ENCODE measurements around the gene XKR8.

Gene XKR8

DNA sequence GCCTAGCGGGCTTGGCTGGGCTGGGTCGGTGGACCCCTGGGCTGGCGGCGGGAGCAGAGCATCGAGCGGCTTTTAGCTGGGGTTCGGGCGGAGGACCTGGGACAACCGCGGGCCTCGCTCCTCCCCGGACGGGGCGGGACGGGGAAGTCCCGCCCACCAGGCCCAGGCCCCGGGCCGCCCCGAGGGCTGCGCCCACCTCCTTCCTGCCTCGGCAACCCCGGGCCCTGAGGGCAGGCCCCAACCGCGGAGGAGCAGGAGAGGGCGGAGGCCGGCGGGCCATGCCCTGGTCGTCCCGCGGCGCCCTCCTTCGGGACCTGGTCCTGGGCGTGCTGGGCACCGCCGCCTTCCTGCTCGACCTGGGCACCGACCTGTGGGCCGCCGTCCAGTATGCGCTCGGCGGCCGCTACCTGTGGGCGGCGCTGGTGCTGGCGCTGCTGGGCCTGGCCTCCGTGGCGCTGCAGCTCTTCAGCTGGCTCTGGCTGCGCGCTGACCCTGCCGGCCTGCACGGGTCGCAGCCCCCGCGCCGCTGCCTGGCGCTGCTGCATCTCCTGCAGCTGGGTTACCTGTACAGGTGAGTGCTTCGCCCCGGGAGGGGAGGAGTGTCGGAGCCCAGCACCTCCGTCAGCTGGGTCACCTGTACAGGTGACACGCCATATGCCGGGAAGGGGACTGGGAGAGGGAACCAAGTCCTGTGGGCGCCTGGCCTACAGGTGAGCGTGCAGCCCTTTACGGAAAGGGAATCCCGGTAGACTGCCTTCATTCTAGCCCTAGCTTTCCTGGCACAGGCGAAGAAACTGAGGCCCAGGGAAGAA is at the start of gene XKR8:
TSS of gene XKR8 (plus strand) at position 182 of the 812 bp plus-strand sequence. CDS start at position 279, 97 bp downstream.
- peak; percentile 56 to 75 (median 73) for DNase-seq (ENCODE audit: low read depth in 2 of 3, low spot score in 2 of 3)

DNA sequence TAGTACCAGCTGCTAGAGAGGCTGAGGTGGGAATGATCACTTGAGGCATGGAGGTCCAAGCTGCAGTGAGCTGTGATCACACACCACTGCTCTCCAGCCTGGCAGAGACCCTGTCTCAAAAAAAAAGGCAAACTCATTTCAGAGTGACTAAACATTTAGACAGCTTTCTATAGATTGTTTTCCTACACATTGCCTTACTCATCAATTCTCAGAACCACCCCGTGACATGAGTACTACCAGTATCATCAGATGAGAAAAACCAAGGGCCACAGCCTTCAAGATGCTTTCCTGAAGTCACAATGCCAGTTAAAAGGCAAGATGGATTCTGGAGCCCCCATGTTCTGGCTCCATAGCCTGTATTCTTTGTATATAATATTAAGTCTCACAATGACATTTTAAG is 47.3 kb upstream of the XKR8 start:
- peak in 1 of 3 experiments; percentile 4 for DNase-seq (ENCODE audit: low read depth in 2 of 3, low spot score in 2 of 3)

GRCh38 chr1:27915082-27915575 is 44.6 kb upstream of the XKR8 start:
- no peak for DNase-seq (ENCODE audit: low read depth in 2 of 3, low spot score in 2 of 3)

- DNase-seq (ENCODE audit: low read depth in 2 of 3, low spot score in 2 of 3): no peak
Observed at GRCh38 chr1:27922272-27922671, 37.5 kb upstream of the XKR8 start.

DNA sequence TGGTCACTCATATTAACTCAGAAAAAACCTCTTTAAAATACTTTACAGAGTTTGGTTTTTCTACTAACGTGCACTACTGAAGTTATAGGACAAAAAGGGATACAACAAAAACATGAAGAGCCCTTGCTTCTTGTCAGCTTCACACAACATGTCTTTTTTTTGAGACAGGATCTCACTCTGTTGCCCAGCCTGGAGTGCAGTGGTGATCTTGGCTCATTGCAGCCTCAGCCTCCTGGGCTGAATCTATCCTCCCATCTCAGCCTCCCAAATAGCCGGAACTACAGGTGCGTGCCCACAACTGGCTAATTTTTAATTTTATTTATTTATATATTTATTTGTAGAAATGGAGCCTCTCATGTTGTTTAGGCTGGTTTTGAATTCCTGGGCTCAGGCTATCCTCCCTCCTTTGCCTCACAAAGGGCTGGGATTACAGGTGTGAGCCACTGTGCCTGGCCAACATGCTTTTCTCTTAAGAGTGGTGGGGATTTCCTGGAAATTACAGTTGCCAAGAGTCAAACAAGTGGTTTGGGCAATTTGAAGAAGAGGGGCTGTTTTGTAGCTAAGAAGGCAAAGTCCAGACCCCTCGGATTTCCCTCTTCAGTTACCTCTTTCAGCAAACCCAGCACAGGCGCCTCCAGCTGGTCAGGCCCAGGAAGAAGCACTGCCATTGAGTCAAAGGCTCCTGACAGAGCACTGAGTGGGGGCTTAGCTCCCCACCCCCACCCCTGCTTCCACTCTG is 31.4 kb upstream of the XKR8 start:
- DNase-seq (ENCODE audit: low read depth in 2 of 3, low spot score in 2 of 3): no peak

DNA sequence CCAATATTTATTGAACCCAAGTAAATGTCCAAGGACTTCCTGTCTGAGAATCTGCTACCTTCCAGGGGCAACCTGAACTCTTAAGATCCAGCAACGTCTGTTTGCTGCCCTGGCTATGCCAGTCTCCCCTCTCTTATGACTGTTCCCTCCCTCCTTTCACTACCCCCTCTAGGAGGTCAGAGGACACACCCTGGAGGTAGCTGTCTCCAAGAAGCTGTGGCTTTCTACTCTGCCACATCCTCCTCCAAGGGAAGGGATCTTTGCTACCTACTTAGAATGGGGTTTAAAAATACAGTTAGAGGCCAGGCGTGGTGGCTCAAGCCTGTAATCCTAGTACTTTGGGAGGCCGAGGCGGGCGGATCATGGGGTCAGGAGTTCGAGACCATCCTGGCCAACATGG is 28.6 kb upstream of the XKR8 start:
- DNase-seq (ENCODE audit: low read depth in 2 of 3, low spot score in 2 of 3): no peak

- DNase-seq (ENCODE audit: low read depth in 2 of 3, low spot score in 2 of 3): no peak
Observed at GRCh38 chr1:27931759-27932158, 28.0 kb upstream of the XKR8 start.

GRCh38 chr1:27934818-27935549 is 24.8 kb upstream of the XKR8 start, which contains the start of gene SMPDL3B:
SMPDL3B (plus strand) TSS chr1:27935000; CDS start chr1:27935184, 184 bp downstream.
- DNase-seq (ENCODE audit: low read depth in 2 of 3, low spot score in 2 of 3): no peak

DNA sequence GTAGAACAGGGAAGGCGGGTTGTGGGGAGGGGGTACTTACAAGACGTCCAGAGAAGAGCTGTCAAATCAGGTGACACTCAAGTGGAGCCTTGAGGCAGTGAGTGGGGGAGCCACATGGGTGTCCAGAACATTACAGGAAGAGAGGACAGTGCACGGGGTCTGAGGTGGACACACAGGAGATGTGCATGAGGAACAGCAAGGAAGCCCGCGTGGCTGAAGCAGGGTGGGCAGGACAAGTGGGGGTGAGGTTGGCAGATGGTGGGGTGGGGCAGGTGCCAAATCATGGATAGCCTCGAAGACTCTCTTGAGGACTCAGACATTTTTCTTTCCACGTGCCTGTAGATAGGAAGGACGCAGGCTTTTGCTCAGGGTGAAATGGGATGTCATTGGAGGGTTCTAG is 24.1 kb upstream of the XKR8 start:
- DNase-seq (ENCODE audit: low read depth in 2 of 3, low spot score in 2 of 3): no peak

DNA sequence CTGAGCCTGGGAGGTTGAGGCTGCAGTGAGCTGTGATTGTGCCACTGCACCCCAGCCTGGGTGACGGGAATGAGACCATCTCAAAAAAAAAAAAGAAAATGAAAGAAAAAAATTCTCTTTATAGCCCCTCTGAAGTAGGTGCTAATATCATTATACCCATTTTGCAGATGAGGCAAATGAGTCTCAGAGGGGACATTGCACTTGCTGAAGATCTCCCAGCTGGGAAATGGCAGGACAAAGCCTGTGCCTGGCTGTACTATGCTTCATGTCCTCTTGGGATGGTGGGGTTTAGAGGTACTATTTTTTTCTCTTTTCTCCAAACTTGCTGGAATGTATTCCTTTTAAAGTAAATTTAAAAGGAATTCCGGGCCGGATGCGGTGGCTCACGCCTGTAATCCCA is 23.4 kb upstream of the XKR8 start:
- no peak for DNase-seq (ENCODE audit: low read depth in 2 of 3, low spot score in 2 of 3)

DNA sequence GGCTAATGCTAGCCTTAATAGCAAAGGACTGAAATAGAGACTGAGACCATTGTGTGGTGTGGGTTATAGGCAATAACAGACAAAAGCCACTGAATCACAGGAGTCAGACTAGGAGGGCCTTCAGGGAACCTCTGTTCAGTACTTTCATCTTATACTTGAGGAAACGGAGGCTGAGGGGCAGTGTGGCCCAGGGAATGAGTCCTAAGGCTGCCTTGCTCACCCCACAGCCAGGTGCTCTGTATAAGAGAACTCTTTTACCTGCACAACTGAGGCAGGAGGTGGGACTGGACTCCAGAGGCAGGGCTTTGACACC is 22.3 kb upstream of the XKR8 start:
- DNase-seq (ENCODE audit: low read depth in 2 of 3, low spot score in 2 of 3): no peak

DNA sequence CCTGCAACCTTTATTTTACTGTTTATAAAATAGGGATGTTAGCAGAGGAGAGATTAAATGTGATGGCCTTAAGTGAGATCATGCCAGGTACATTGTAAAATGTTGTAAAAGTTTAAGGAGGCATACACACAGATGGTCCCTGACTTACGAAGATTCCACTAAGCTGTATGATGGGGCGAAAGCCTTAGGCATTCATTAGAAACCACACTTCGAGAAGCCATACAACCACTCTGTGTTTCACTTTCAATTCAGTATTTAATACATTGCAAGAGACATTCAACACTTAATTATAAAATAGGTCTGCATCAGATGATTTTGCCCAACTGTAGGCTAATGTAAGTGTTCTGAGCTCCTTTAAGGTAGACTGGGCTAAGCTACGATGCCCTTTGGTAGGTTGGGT is 21.3 kb upstream of the XKR8 start:
- DNase-seq (ENCODE audit: low read depth in 2 of 3, low spot score in 2 of 3): no peak

DNA sequence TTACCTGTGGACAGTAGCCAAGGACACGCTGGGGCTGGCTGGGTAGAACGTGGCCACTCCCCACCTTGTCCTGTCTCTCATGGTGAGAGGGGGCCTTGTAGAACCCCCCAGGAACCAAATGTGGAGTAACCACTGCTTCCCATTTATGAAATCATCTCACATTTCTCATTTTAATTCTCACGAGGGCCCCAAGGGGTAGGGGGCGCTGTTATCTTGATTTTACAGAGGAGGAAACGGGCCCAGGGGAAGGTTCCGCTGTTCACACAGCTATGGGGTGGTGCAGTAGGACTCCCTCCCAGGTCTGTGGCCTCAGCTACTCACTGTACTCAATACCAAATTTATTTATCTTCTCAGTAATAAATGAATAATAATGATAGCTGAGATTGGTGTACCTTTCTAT is 19.5 kb upstream of the XKR8 start:
- DNase-seq (ENCODE audit: low read depth in 2 of 3, low spot score in 2 of 3): peak in 2 of 3 experiments; percentile 33 to 44

DNA sequence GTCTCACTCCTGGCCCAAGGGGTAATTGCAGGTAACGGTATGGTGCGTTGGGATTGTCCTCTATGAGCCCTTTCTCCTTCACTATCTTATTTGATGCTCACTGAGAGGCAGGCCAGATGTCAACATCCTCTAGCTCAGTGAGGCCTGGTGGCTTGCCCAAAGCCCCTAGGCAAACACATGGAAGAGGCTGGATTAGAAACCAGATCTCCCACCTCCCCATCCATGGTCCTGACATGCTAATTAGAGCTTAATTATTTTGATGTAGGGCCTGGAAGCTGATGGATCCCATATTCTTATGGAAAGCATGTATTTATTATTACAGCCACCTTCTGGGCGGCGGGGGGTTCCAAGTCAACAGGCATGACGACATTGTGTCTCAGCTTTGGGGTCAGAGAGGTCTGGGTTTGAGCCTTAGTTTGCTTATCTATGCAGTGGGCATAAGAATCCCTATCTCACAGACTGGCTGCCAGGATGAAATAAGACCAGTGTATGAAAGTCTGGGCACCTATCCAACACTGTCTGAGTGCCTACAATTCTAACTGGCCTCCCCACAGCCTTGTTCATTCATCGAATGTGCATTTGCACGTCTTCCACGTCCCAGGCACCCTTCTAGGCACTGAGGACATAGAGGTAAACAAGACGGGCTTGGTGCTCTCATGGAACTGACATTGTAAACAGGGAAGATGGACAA is 18.8 kb upstream of the XKR8 start:
- DNase-seq (ENCODE audit: low read depth in 2 of 3, low spot score in 2 of 3): no peak

GRCh38 chr1:27941671-27942540 is 17.9 kb upstream of the XKR8 start:
- no peak for DNase-seq (ENCODE audit: low read depth in 2 of 3, low spot score in 2 of 3)

DNA sequence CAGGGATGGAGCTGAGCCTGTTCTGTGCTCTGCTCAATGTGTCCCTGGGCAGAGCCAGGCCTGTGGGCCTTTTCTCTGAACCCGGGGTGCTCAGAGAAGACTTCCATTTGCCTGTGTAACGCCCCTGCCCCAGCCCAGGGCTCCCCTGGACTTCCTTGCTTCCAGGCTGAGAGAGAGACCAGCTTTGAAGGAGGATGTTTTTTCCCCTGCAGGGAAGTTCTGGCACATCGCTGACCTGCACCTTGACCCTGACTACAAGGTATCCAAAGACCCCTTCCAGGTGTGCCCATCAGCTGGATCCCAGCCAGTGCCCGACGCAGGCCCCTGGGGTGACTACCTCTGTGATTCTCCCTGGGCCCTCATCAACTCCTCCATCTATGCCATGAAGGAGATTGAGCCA is 14.8 kb upstream of the XKR8 start:
- no peak for DNase-seq (ENCODE audit: low read depth in 2 of 3, low spot score in 2 of 3)

GRCh38 chr1:27949027-27949426 is 10.7 kb upstream of the XKR8 start:
- no peak for DNase-seq (ENCODE audit: low read depth in 2 of 3, low spot score in 2 of 3)

- no peak for DNase-seq (ENCODE audit: low read depth in 2 of 3, low spot score in 2 of 3)
Observed at GRCh38 chr1:27951396-27951795, 8.4 kb upstream of the XKR8 start.

DNA sequence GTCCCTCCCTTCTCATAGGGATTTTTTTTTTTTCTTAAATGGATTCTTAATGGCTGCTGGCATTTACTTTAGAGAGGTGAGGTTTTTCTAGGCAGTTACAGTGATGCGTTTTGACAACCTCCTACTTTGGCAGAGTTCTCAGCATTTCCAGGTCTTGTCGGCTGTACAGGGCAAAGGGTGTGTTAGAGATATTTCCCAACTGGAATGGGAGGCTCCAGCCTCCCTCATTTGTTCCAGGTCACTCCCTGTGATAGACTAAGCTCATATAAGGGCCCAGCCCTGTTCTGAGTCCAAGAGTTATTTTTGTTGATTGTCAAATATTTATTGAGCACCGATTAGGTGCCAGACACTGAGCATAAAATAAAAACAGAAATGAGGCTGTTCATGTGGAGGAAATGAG is 7.6 kb upstream of the XKR8 start:
- no peak for DNase-seq (ENCODE audit: low read depth in 2 of 3, low spot score in 2 of 3)

DNA sequence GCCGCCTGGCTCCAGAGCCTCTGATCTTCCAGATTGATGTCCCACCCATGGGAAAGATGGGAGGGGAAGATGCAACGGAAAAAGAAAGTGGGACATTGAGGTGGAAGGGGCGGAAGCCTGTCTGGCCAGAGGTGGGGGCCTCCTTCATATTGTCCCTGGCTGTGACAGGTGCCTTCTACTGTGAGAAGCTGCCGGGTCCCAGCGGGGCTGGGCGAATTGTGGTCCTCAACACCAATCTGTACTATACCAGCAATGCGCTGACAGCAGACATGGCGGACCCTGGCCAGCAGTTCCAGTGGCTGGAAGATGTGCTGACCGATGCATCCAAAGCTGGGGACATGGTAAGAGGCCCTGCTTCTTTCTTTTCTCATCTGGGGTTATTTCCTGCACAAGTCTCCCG is 5.6 kb upstream of the XKR8 start:
- no peak for DNase-seq (ENCODE audit: low read depth in 2 of 3, low spot score in 2 of 3)

Measured in activated CD8-positive, alpha-beta memory T cell treated with anti-CD3 and anti-CD28 coated beads for 48 hours (primary cell).